Skeletal muscle tissue (tissue), 4 donors: ENCODE data around the gene LAMB2. TPM values are rescaled to one million over a fixed set of nuclear protein-coding genes. Genes with fewer than 3 reads are reported as not detected.

Experiments
- H3K27ac ChIP-seq: one replicate; pipeline ENCODE4 v1.7.0; 2013; ENCODE audit warnings: mild to moderate bottlenecking, low read depth, low read length, inconsistent platforms
- H3K27me3 ChIP-seq, 3 donors: one replicate each; pipeline ENCODE4 v1.7.0; 2013; ENCODE audit warnings: low read length in 3 of 3; ENCODE audit not compliant: control insufficient read depth in 3 of 3, insufficient read depth in 3 of 3
- H3K36me3 ChIP-seq, 3 donors: one replicate each; pipeline ENCODE4 v1.7.0; 2013; ENCODE audit warnings: low read length in 3 of 3; ENCODE audit not compliant: control insufficient read depth in 3 of 3, insufficient read depth in 3 of 3
- H3K4me1 ChIP-seq, 3 donors: one replicate each; pipeline ENCODE4 v1.7.0; 2013; ENCODE audit warnings: low read length in 3 of 3, mild to moderate bottlenecking in 3 of 3; ENCODE audit not compliant: control insufficient read depth in 3 of 3, insufficient read depth in 3 of 3
- H3K4me3 ChIP-seq, 3 donors: one replicate each; pipeline ENCODE4 v1.7.0; 2013; ENCODE audit warnings: low read length in 3 of 3
- H3K9ac ChIP-seq, 3 donors: one replicate each; pipeline ENCODE4 v1.7.0; 2013; ENCODE audit warnings: low read length in 3 of 3, mild to moderate bottlenecking in 3 of 3, moderate library complexity in 2 of 3, low read depth in 1 of 3
- H3K9me3 ChIP-seq, 3 donors: one replicate each; pipeline ENCODE4 v1.7.0; 2013; ENCODE audit warnings: low read length in 3 of 3; ENCODE audit not compliant: control insufficient read depth in 3 of 3
- total RNA-seq: library from RNA; depleted of rRNA; stranded (reverse); fragments of >200 nt; gene quantifications from one replicate; pipeline ENCODE4 v1.2.3, GENCODE V29; 2014
- donor health status: Osteomylitis.

Gene LAMB2
- total RNA-seq, 1 donor from 2014 or later, result 601 TPM

GRCh38 chr3:49171775-49172500 is 39.1 kb upstream of the LAMB2 start:
- peak overlapping the region; percentile 91 to 98 (median 93) for H3K4me3 ChIP-seq
- peaks cover 39 to 51% (median 48%) of the 10 kb centered on the region in 3 donors for H3K4me1 ChIP-seq
- peak overlapping the region; percentile 94 for H3K27ac ChIP-seq
- no peaks in the 10 kb centered on the region for H3K9me3 ChIP-seq
- peak overlapping the region; percentile 95 to 98 (median 97) for H3K9ac ChIP-seq
- peaks cover 20 to 28% (median 27%) of the 10 kb centered on the region in 3 donors for H3K36me3 ChIP-seq
- no peaks in the 10 kb centered on the region for H3K27me3 ChIP-seq

- Histone ChIP-seq H3K9ac (peak within 1 kb of the TSS; percentile 95 to 98 (median 97)), H3K36me3 (peaks cover 19 to 26% (median 24%) of the 10 kb centered on the region in 3 donors), H3K4me3 (peak within 1 kb of the TSS; percentile 91 to 98 (median 93)), H3K27me3 (no peaks in the 10 kb centered on the region), H3K9me3 (peaks cover 0 to 4% (median 0%) of the 10 kb centered on the region in 3 donors), H3K4me1 (peaks cover 46 to 55% (median 55%) of the 10 kb centered on the region in 3 donors), H3K27ac (peak within 1 kb of the TSS; percentile 94)
Observed at GRCh38 chr3:49171119-49171774, 38.4 kb upstream of the LAMB2 start, which contains the start of gene KLHDC8B. KLHDC8B (plus strand) TSS chr3:49171598; CDS start chr3:49172770, 1,172 bp downstream.

DNA sequence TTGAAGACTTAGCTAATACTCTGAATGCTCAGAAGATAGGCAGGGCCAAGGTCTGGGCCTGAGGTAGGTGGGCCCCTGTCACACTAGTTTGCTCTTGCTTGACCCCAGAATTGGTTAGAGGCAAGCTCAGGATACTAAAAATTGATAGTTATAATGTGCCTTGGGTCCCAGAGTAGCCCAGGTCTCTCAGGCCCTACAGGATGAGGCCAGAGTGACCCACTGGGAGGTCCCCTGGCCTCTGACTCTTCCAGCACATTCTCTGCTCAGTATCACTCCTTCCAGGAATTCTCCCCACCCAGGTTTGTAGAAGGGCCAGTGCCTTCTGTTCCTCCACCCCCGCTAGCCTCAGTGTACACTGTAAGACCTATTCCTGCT is 37.9 kb upstream of the LAMB2 start:
- peak overlapping the region; percentile 95 to 98 (median 97) for H3K9ac ChIP-seq
- H3K4me1 ChIP-seq, result peaks cover 46 to 56% (median 52%) of the 10 kb centered on the region in 3 donors
- H3K27me3 ChIP-seq, result no peaks in the 10 kb centered on the region
- H3K4me3 ChIP-seq, result peak overlapping the region; percentile 91 to 98 (median 93)
- H3K27ac ChIP-seq, result peak overlapping the region; percentile 94
- peaks cover 0 to 4% (median 0%) of the 10 kb centered on the region in 3 donors for H3K9me3 ChIP-seq
- H3K36me3 ChIP-seq, result peaks cover 13 to 21% (median 18%) of the 10 kb centered on the region in 3 donors

DNA sequence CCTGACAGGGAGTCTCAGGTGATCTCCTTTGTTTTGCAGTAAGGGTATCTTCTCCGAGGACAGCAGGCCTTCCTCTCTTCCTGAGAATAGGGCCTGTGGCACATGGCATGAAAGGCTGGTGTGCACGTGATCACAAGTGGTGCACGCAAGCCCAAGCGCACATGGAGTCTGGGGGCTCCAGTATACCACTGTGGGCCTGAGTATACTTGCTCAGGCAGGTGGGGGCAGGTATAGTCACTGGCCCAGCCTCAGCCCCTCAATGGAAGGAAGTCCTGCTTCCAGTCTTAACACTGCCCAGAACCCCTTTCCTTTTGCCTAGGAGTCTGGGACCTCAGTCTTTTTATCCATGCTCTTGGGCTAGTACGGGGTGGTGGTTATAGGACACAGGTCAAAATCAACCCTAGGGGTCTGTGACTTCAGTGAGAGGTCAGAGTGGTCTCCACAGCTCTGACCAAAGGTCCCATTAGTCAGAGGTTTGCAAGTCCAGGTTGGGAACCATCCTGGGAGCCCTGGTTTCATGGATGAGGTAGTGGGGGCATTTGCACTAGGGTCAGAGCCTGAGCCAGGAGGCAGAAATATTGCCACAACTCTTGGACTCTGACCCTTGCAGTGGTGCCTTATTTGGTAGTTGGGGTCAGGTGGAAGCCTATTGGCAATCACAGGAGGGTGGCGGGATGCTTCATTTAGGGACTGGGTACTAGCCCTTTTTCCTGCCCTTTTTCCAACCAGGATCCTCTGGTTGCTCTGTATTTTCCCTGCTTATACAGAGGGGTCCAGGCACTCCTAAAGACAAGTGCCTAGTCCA is 34.1 kb upstream of the LAMB2 start:
- Histone ChIP-seq H3K36me3 (peaks cover 18 to 19% (median 18%) of the 10 kb centered on the region in 3 donors), H3K9me3 (peaks cover 0 to 4% (median 0%) of the 10 kb centered on the region in 3 donors), H3K4me3 (peak overlapping the region; percentile 89 to 94 (median 91)), H3K27me3 (no peaks in the 10 kb centered on the region), H3K4me1 (peaks cover 30 to 55% (median 46%) of the 10 kb centered on the region in 3 donors), H3K9ac (peak overlapping the region in 2 of 3 donors; percentile 90 to 93), H3K27ac (peak overlapping the region; percentile 87)

DNA sequence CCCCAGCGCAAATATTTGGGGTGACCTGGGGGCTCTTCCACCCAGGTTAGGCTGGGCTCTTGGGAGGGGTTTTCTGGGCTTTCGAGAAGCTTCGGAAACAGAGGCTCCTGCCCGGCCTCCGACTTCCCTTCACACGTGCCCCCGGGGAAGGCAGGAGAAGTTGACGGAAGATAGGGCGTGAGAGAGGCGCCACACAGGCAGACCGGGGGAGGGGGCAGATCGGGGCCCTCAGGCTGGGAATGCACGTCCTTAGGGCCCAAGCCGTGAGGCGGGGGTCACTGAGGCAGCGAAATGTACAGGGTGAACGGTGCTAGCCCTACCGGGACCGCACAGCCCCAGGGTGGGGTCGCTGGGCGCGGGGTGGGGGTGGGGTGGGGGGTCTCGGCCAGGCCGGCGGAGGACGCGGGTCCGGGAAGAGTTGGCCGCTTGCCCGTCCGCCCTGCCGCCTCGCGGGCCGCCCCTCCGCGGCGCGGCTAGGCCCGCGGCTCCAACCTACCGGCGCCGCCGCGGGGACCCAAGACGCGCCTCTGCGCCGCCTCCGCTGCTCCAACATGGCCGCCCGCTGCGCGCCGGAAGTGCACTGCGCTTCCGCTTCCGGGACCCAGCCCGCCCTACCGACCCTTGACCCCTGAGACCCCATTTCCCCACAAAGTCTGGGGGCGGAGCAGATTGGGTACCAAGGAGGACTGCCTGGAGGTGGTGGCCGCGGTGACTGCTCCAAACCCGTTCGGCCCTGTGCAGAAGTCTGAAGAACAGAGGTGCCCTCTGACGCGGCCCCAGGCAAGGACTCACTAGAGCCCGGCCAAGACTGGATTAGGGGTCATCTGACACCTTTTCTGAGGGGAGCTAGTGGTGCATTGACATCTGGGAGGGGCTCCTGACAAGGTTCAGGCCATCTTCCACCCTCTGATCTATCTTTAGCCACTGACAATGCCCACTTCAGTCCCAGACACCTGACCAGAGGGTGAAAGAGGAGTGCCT is 33.2 kb upstream of the LAMB2 start, which contains the start of gene CCDC71:
Gene CCDC71, minus strand, starts transcription at position 561 of the 981 bp plus-strand sequence. CDS start 2,123 bp downstream, outside the sequence.
- H3K4me3 ChIP-seq, result peak within 1 kb of the TSS; percentile 89 to 94 (median 91)
- peak within 1 kb of the TSS; percentile 87 for H3K27ac ChIP-seq
- no peaks in the 10 kb centered on the region for H3K27me3 ChIP-seq
- H3K36me3 ChIP-seq, result peaks cover 19 to 24% (median 22%) of the 10 kb centered on the region in 3 donors
- peaks cover 0 to 4% (median 0%) of the 10 kb centered on the region in 3 donors for H3K9me3 ChIP-seq
- H3K4me1 ChIP-seq, result peaks cover 30 to 57% (median 47%) of the 10 kb centered on the region in 3 donors
- H3K9ac ChIP-seq, result peak within 1 kb of the TSS; percentile 90 to 93 (median 92)

- peaks cover 19 to 24% (median 22%) of the 10 kb centered on the region in 3 donors for H3K36me3 ChIP-seq
- H3K4me1 ChIP-seq, result peaks cover 24 to 49% (median 40%) of the 10 kb centered on the region in 3 donors
- H3K9me3 ChIP-seq, result peaks cover 0 to 4% (median 0%) of the 10 kb centered on the region in 3 donors
- H3K4me3 ChIP-seq, result peak overlapping the region; percentile 89 to 94 (median 91)
- H3K27me3 ChIP-seq, result no peaks in the 10 kb centered on the region
- H3K27ac ChIP-seq, result peak overlapping the region; percentile 87
- peak overlapping the region; percentile 90 to 93 (median 92) for H3K9ac ChIP-seq
Observed at GRCh38 chr3:49164983-49165720, 32.3 kb upstream of the LAMB2 start.

DNA sequence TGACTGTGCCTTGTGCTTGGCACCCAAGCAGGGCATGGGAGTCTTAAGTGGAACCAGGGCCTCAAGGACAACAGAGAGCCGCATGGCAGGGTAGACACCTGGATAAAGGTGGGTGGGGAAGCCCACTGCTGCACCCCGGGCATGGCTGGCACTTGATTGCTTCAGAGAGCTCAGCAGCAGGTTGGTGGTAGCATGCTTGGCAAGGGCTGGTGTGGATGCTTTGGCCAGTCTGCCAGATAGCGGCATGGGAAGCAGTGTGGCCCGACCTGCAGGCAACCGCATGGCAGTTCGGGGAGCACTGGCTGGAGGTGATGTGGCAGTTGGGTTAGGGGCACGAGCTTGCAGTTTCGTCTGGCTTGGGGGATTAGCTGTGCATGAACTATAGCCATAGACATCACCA is 30.8 kb upstream of the LAMB2 start:
- Histone ChIP-seq H3K4me1 (peaks cover 24 to 49% (median 40%) of the 10 kb centered on the region in 3 donors), H3K27me3 (no peaks in the 10 kb centered on the region), H3K9me3 (peaks cover 0 to 4% (median 0%) of the 10 kb centered on the region in 3 donors)

DNA sequence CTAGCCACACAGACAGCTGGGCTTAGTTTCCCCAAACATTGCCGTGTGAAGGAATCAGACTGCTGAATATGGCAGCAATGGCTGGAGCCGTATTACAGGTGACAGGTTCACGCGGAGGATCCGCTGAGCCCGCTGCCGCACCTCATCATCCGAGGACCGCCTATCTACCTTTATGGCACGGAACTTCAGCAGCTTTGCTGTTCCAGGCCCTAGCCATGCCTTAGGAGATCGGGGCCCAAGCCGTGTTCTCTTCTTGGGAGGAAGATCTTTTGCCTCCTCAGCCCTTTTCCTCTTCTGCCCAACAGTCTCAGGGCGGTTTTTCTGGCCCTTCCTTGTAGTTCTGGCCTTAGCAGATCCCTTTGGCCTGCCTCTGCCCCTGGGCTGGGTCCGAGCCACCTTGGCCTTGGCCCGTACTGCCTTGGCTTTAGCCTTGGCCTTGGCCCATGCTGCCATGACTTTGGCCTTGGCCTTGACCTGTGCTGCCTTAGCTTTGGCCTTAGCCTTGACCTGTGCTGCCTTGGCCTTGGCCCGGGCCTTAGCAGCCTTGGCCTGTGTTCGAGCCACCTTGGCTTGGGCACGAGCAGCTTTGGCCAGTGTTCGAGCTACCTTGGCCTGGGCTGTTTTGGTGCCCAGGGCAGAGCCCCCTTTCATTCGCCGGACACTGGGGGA is 30.0 kb upstream of the LAMB2 start:
- Histone ChIP-seq H3K9ac (no peak overlapping the region), H3K27ac (no peak overlapping the region), H3K4me1 (peaks cover 24 to 49% (median 40%) of the 10 kb centered on the region in 3 donors), H3K4me3 (no peak overlapping the region), H3K36me3 (peaks cover 19 to 24% (median 22%) of the 10 kb centered on the region in 3 donors), H3K9me3 (peaks cover 0 to 4% (median 0%) of the 10 kb centered on the region in 3 donors), H3K27me3 (no peaks in the 10 kb centered on the region)

More for the DNA sequence above, 30.8 kb upstream of the LAMB2 start:
- no peak overlapping the region for H3K27ac ChIP-seq
- H3K36me3 ChIP-seq, result peaks cover 19 to 24% (median 22%) of the 10 kb centered on the region in 3 donors
- H3K9ac ChIP-seq, result no peak overlapping the region
- H3K4me3 ChIP-seq, result no peak overlapping the region
